HFF-Myc (cell line): ENCODE results near the gene MBD2.
A peak's percentile ranks its signal among the peaks of the same experiment; 100 is the strongest.

Experiments
- DNase-seq: peaks from one replicate; pipeline ENCODE4 v3.0.0-alpha.2; 2011; ENCODE audit warnings: low read depth; ENCODE audit errors: extremely low read depth
- H3K4me3 ChIP-seq: replicated peaks from 2 replicates; pipeline ENCODE4 v1.5.1; 2011; ENCODE audit warnings: low read depth, mild to moderate bottlenecking, control low read depth, low read length
- CTCF ChIP-seq: IDR thresholded peaks from 2 replicates; pipeline ENCODE4 v1.5.1; 2012; ENCODE audit warnings: mild to moderate bottlenecking, low read depth, low read length, control low read depth; ENCODE audit errors: missing control alignments

Gene MBD2

GRCh38 chr18:54157646-54158385 lies 66.7 kb downstream of the MBD2 start:
- no peak overlapping the region for H3K4me3 ChIP-seq
- no peak for DNase-seq
- no peak for TF ChIP-seq CTCF

- no peak for TF ChIP-seq CTCF
- no peak for DNase-seq
These were observed 69.1 kb downstream of the MBD2 start for GRCh38 chr18:54155412-54155811.

GRCh38 chr18:54154231-54154630 lies 70.2 kb downstream of the MBD2 start:
- H3K4me3 ChIP-seq = no peak overlapping the region
- no peak for TF ChIP-seq CTCF

More at GRCh38 chr18:54155412-54155811, 69.1 kb downstream of the MBD2 start:
- H3K4me3 ChIP-seq = no peak overlapping the region

GRCh38 chr18:54151376-54151775 lies 73.1 kb downstream of the MBD2 start:
- TF ChIP-seq CTCF = no peak
- H3K4me3 ChIP-seq = no peak overlapping the region
- DNase-seq = no peak

More at GRCh38 chr18:54154231-54154630, 70.2 kb downstream of the MBD2 start:
- no peak for DNase-seq

- no peak overlapping the region for H3K4me3 ChIP-seq
- no peak for DNase-seq
- no peak for TF ChIP-seq CTCF
These were observed 74.2 kb downstream of the MBD2 start for GRCh38 chr18:54150226-54150625.

- peak; percentile 75 for DNase-seq
- no peak for TF ChIP-seq CTCF
- no peak overlapping the region for H3K4me3 ChIP-seq
These were observed 75.3 kb downstream of the MBD2 start for GRCh38 chr18:54149078-54149697.
